HG02870 (cell line): ENCODE results near the gene FOXO1.

Experiments
- ATAC-seq: cut with Tn5 transposase; IDR thresholded peaks from one replicate; pipeline ENCODE4 v1.9.1; 2021; ENCODE audit warnings: mild to moderate bottlenecking, moderate library complexity; ENCODE audit not compliant: unreplicated experiment

The FOXO1 gene

DNA sequence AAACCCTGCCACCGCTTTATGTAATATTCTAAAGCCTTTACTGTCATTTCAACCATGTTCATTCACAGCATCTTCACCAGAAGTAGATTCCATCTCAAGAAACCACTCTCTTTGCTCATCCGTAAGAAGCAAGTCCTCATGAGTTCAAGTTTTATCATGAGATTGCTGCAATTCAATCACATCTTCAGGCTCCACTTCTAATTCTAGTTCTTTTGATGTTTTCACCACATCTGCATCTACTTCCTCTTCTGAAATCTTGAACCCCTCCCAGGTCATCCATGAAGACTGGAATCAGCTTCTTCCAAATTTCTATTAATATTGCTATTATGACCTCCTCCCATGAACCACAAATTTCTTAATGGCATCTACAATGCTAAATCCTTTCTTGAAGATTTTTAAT, 83.9 kb downstream of the FOXO1 start:
- ATAC-seq = no peak

DNA sequence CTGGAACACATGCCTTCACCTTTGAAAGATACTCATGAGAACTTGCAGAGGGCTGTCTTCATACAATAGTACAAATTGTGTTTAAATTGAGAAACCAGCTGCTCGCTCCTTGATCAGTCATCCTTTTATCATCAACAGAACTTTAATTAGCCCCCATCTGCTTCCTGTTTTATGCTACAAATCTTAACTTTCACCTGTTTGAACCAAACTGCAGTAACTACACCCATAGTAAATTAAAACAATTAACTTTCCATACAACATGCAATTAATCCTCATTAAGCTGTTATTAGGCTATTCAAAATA, 85.2 kb downstream of the FOXO1 start:
- ATAC-seq = no peak

DNA sequence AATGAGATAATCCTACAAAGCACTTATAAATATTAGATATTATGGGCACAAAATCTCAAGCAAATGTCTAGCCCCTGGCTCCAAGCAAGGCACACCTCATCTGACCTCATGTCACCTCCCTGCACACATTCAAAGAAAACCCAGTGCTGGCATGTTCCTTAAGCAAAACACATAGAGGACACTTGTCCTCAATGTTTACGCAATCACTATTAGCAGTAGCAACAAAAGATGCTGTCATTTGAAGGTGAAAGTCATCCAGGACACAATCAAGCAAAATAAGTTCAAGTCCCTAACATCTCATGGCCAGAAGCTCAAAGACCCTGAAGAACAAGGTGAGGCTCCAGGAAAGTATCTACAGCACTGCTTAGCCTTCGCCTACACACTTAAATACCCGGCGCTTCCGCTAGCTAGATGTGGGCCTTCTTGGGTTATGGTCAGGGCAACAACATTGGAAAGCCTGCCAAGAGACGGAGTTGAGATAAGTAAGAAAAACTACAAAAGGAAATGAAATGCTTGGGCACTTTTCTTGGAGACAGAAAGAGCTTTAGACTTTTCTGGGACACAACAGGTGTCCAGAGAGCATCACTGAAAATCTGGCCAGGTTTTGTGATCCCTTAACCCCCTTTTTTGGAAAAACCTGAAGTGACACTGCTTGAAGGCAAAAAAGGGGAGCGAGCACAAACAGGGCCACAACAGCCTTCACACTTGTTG, 85.7 kb downstream of the FOXO1 start:
- no peak for ATAC-seq

DNA sequence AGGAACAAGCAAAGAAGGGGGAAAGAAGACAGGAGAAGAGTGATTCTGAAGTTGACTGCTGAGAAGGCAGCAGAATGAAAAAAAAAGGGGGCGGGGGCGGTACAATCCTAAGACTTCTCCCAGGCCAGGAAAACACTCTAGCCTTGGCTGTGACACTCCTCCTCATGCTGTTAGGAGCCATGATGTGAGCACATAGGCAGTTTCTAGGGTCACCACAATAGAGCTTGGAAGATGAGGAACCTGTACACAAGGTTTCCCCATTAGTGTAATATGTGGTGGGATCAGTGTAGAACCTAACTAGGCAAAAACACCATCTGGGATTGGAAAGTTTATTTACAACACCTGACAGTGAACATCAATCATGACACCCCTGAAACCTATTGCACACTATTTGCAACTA, 86.9 kb downstream of the FOXO1 start:
- no peak for ATAC-seq

DNA sequence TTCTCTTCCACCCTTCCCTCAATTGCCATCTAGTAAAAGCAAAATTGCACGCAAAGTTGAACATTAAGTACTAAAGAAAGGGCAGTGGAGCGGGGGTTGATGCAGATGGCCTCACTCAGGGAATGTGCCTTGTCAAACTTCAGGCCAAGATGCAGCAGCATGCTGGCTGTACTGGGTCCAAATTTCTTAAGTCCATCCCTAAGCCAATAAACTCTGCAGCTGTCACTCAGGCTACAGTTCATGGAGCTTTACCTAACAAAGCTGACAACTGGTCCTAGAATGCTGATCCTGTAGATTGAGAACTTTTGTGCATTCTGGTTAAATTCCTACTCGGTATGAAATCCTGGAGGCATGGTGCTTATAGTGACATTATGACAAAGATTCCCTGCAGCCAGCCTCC, 88.4 kb downstream of the FOXO1 start:
- no peak for ATAC-seq

DNA sequence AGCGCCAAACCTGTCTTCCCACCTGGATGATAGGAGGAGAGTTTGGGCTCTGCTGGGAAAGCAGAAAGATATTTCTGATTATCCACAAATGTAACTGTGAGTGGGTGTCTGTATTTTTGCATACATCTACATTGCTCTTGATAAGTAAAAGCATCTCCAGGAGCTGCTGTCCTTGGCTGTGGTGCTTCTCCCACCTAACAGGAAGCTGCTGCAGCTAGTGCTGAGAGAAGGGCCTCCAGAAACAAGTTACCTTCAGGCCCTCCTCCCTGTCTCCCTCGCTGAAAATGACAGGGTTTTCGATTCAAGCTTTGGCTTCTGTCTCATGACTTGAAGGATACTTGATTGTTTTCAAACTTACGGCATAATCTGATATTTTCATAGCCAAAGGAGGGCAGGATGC, 90.1 kb downstream of the FOXO1 start:
- no peak for ATAC-seq

DNA sequence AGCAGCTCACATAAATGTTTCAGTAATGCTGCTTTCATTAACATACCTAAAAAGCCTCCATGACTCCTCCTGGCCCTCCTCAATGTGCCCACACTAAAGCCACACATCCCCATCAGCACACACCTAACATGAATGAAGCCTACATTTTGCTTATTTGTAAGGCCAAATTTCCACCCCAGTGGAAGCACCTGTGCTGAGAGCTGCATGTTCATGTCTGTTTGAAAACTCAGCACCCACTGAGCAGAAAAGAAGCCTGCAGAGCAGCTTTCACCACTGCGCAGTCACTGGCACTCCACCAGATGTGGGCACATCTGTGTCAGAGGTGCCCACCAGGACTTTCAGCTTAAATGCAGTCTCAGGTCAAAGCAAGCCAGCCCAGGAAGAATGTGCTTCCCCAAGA, 93.5 kb downstream of the FOXO1 start:
- no peak for ATAC-seq

DNA sequence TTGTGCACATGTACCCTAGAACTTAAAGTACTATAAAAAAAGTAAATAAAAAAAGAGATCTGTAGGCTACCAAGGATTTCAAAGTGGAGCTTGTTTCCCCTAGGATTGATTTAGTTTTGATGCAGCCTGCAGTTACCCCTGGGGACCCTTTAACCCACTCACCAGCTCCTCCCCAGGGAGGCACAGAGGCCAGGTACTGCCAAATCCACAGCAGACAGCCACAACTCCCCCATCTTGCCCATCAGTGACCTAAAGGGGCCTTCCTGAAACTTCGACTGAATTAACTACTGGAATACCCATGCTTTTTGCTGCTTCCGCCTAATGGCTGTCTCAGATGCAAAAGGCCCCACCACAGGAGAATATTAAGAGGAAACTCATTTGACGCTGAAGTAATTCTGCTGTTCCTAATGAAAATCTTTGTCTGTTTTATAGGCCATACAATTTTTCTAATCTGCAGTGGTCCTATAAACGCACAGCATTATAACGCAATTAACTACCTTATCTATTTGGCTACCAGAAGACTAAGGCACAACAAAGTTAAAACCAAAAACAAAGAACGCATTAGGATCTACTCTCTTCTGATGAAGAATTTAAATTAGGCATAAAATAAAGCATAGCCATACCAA, 95.0 kb downstream of the FOXO1 start:
- no peak for ATAC-seq

DNA sequence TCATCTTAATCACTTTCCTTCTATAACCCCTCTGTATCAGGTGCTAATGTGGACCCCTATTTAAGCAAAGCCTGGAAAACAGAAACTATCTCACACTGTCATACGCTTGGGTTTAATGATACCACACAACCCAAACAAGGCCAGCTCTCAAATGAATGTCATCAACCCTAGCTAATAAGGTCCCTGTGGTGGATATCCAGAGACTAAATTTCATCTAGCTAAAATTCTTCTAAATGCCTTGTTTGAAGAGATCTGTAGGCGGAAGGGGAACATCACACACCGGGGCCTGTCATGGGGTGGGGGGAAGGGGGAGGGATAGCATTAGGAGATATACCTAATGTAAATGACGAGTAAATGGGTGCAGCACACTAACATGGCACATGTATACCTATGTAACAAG, 95.5 kb downstream of the FOXO1 start:
- no peak for ATAC-seq

DNA sequence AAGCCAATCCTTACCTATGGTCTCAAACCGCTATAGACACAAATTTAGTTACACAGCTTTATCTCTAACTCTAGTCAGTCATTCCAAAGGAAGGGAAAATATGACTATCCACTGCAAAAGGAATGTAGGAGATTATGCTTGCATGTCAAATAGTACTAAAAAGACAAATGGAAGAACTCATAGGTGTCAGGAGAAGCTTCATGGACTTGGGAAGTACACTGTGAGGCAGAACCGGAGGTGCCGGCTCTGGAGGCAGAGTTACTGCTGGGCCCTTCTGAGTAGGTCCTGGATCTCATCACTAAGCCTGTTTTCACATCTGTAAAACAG, 97.5 kb downstream of the FOXO1 start:
- no peak for ATAC-seq

DNA sequence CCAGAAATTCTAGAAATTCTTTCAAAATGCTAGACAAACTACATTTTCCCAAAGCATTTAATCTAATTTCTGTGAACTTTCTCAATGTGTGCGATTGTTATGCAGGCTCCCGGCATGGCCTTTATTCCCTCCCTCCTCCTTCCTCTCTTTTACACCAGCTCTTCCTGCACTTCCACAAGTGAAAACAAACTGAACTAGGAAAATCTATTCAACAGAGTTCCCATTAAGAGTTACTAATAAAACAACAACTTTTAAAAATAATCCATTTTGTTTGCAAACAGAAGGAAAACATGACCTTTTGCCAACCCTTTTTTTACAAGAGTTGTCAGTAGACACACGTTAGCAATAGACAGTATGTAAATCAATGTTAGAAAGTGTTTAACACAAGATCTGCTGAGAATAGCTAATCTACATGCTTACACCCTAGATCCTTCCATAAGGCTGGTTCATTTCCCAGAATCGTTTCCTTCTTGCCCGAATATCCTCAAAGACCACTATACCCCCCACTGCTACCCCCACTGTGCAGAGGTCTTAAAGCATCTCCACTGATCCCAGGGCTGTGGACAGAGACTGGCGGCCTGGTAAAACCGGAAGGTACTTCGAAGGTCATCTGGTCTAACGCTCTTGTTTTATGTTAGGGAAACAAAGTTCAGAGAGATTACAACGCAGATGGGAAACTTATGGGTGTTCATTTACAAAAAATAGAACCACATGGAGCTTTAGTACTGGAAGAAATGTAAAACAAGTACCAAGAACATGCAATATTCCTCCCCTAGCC, 98.0 kb downstream of the FOXO1 start:
- ATAC-seq = no peak

DNA sequence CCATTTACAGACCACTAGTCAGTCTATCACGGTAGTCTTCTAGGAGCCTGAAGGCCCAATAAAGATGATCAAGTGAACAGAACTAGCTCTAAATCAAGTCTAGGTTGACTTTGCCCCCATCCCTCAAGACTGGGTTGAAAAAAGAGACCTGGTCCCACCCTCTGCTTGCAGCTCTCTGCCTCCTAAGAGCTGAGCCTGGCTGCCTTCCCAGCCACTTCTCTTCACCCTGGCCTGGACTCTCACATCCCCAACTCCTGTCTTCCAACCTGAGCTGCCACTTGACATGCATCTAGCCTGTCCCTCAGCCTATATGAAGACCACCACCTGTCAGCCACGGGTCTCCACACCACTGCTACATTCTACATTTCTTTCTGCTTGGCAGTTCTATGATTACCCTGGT, 99.6 kb downstream of the FOXO1 start:
- no peak for ATAC-seq

DNA sequence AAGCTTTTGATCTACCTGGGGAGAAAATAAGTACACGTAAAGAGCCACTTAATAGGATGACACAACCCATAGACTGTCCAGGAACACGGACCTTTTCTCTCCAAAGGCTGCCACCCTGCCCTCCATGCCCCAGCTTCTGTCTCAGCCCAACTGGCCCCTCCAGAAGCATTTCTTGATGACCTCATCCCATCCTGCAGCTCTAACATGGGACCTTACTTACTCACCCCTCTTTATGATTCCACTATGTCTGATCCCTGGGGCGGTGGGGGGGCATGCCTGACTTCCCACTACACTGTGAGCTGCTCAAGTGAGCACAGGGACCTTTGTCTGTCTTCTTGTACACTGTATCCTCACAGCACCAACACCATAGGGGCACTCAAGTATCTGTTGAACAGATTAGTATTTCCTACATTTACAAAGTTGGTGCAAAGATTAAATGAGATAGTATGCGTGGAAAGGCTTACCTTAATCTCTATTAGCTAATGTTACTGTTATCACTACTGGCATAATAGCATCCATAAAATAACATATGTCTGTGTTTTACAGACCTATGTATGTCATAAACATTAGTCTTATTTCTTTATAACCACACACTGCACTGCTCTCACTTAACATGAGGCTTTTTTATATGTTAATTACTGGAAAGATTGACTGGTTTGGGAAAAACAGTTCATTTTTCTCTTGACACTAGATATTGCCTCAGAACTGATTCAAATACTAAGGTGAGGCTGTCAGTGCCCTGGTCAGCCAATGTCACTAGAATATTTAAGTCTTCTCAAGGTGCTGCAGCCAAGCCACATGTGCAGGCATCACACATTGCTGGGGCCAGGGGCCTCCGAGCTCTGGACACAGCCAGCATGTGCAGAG, 100.9 kb downstream of the FOXO1 start:
- ATAC-seq = no peak

DNA sequence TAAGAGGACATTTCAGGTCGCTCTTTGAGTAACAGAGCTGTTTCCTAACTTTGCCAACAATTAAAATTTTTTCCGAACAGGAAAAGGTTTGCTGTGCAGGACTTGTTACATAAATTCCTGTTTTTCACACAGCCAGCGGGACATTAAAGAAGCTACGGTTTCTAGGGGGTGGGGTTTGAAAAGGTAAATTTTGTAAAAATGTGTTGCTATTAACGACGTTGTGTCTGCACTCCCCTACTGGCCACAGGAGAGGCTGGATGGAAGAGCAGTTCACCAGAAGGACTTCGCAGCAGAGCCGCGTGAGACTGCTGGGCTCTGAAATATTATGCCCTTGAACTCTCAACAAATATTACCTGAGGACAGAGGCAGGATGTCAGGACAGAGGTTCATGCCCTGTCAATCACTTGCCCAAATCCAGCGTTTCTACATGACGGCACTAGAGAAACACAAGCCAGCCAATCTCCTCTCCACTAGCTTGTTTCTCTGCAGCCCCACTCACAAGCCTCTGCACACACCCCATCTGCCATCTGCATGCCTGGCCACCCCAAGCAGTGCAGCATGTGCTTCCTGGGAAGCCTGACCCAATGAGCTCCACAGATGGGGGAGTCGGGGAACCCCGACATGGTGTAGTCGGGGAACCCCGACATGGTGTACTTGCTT, 102.0 kb downstream of the FOXO1 start:
- no peak for ATAC-seq

DNA sequence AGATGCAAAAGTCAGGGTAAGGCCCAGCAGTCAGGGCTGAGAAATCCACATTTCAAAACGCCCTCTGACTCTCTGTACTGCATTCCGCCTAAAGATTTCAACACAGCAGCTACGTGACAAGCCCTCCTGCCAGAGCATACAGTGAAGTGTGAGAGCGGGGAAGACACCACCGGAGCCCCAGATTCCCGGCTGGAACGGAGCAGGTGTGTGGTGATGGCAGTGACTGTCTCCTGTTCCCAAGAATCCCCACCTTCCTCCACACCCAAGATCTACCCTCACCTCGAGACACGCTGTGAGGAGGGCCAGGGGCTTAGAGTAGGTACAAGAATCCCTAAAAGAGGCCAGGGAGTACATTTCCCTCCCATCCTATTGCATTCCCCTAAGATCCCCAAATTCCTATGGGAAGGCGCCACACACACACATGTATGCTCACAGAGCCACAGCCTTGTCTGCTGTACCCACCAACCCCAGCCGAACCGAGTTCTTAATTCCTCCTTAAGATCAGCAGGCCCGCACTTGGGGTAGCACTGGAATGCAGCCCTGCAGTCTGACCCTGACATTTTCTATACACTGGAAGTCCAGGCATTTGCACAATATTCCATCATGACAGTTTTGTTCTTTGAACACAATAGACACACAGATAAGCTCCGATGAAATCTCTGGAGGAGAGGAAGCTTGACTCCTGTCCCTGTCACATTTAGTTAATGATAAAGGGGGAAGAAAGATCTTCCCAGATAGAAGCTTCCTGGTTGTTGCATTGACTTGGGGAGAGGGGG, 102.9 kb downstream of the FOXO1 start:
- no peak for ATAC-seq

DNA sequence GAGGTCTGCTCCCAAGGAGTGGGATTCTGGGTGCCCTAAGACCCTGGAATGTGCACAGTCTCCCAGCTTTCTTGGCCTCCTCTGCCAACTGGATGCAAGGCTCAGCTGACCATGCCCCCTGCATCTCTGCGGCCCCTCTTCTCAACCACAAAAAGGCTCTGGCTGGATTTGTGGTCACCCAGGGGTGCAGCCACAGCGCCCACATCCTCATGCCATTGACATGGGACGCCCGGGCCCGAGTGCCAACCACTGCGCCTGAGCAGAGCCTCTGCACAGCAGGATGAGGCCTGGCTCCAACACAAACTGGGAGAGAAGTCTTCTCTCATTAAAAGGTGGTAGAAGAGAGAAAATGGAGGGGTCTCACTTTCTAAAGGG, 103.5 kb downstream of the FOXO1 start:
- ATAC-seq = no peak

DNA sequence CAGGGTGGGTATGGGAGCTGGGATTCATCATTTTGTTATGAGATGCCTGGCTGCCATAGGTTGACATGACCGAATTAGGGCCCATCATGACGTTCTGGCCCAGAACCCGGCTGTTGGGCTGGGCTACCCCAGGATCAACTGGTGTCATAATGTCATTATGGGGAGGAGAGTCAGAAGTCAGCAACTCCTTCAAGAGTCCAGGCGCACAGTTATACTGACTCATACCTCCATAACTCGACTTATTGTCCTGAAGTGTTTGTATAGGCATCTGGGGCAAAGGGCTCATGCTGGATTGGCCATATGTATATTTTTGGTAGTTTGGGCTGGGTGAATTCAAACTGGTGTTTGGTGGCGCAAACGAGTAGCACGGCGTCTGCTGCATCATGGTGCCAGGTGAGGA, 106.5 kb downstream of the FOXO1 start:
- ATAC-seq = no peak

DNA sequence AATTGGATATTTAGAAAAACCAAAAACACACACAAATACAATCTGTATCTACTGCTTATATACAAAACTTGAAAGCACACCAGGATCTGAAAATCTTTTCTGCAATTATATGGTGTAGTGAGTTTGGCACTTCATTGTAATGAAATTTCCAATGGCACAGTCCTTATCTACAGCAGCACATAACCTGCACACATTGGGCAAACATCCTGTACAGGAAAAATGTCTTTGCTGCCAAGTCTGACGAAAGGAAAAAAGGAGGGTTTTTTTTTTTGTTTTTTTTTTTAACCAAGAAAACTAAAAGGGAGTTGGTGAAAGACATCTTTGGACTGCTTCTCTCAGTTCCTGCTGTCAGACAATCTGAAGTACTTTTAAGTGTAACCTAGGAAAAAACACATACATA, 107.8 kb downstream of the FOXO1 start:
- ATAC-seq = no peak

DNA sequence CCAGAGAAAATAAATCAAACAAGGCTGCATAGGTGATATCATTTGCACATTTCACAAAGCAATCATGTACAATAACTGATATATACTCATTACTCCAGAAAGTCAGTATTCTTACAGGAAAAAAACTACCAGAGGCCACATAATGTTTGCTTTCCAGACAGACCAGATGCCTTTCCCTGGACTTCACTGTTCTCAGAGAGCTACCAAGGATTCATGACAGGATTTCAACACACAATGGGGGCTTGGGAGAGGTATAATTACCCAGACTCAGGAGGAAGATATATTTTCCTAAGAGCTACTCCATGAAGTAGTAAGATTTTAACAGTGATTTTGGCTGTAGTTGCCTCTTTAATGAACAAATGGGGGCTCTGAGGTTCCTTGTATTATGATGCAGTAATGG, 110.0 kb downstream of the FOXO1 start:
- ATAC-seq = no peak

DNA sequence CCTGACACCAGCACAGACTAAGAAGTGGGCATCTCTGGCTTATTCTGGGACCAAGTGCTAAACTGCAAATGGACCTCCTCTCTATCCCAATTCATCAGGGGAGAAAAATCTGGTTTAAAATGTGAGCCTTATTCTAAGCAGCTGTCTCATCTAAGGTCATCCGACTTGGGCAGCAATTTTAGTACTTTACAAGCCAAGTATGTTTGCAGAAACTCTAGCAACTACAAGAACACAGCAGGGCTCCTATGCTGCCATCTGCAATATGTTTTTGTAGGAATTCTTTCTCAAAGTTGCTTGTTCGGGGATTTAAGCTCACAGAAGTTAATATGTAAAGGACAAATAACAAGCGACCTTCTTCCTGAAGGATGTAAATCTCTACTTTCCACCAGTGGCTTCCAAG, 113.1 kb downstream of the FOXO1 start:
- ATAC-seq = no peak
